Right renal pelvis (tissue), 4 donors: ENCODE data around the gene RAMP1. TPM values are rescaled to one million over a fixed set of nuclear protein-coding genes. Genes with fewer than 3 reads are reported as not detected.

Experiments
- DNase-seq, 4 donors: peaks; one replicate each; pipeline ENCODE4 v3.0.0-alpha.2; 2013; ENCODE audit warnings: low read depth in 4 of 4, low spot score in 3 of 4, missing footprints in 1 of 4
- polyA plus RNA-seq, 4 donors: library from polyadenylated mRNA; unstranded; fragments of 120-200 nt; gene quantifications; one replicate each; pipeline ENCODE4 v1.2.1, GENCODE V29; 2013; ENCODE audit not compliant: insufficient read length in 4 of 4

The RAMP1 gene
- polyA plus RNA-seq, 4 donors: 3.1 to 11.2 (median 5.1) TPM

GRCh38 chr2:237892984-237893595, 33.7 kb downstream of the RAMP1 start:
- DNase-seq: no peak

DNA sequence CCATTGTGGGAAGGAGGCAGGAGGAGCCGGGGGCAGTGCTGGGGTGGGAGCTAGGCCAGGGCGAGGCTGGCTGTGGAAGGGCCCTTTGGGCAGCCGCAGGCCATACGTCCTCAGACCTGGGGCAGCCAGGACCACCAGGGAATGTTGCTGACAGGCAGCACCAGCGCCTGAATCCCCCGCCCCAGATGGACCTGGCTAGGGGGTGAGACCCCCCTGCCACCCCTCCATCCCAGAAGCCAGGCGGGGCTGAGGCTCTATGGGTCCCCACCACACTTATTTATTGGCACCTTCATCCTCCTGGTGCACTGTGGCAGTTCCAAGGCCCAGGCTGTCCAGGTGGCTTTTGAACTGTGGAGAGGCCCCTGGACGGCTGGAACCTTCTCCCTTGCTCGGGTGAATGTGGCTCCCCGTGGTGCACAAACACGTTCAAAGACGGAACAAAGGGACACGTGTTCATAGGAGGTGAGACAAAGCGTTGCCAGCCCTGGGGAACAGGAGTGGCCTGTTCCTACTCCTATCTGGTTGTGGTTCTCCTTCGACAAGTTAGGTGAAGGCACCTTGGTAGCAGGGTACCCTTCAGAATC, 35.1 kb downstream of the RAMP1 start:
- DNase-seq: no peak

DNA sequence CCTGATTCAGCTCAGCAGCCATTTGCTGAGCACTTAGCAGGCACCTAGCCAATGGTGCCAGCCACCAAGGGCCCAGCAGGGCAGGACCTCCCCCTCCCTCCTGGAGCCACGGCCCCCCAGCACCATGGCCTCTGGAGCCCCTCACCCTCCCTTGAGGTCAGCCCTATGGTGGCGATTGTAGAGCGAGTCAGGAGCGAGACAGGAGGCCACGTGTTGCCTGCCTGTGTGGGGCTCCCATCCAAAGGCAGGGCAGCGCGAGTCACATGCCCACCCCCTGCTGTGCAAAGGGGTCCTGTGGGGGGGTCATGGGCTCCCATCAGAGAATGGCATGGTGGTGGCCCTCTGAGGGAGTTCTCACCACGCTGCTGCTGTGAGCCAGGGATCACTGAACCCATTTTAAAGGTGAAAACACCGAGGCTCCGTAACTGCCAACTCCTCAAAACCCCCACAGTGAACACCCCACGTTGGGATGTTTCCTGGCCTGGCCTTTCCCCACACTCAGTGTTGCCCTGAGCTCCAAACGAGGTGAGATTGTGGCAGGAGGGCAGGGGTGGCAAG, 35.6 kb downstream of the RAMP1 start:
- no peak for DNase-seq

DNA sequence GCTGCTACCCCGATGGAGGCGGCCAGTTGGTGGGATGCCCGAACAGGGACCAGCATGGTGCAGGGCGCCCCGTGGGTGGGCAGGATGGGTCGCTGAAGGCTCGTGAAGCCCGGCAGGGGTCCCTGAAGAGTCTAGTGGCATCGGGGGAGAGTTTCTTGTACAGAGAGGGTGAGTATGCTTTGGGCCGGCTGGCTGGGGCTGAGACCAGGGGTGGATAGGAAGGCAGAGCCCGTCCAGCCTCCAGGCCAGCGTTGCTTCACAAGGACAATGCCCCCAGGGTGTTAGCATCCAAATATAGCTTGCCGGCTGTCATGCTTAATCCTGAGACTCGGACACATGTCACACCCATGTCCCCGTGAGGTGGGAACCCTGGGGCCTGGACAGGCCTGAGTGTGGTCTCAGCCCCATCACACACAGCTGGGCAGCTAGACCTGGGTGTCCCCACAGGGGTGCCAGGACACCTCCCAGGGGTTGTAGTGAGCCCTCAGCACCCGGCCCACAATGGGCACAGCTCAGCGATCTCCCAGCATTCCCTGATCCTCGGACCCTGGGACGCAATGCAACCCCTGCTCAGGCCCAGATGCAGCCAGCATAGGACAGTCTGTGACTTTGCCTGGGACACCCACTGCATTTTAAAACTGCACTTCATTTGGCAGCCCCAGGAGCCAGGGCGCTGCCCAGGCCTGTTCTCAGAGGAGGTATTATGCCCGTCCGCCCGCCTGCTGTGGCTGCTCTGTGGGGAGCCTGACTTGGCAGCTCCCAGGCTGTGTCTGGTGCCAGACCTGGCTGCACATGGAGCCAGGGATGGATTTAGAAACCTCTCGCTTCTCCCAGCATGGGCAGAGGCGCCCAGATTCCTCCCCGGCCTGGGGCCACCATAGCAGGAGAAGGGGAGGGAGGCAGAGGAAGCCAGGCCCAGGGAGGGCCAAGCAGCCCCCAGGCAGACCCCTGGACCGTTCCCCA, 36.4 kb downstream of the RAMP1 start:
- no peak for DNase-seq

- DNase-seq: no peak
Observed at GRCh38 chr2:237896507-237896892, 37.1 kb downstream of the RAMP1 start.

DNA sequence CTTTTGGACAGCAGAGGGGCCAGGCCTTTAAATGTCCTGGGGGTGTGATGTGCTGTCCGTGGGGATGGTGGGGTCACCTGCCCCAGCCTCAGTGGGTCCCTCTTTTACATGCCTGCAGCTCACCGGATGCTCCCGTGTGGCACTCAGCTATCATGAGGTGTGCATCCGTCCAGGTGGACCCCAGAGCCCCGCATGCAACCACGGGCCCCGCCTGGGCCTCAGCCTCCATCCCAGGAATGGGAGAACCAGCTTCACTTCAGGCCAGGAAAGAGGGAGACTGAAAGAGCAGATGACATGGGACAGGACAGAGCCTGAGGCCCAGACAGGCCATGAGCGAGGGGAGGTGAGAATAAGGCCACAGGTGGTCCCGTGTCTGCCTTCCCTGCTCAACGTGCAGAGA, 37.5 kb downstream of the RAMP1 start:
- DNase-seq: no peak

DNA sequence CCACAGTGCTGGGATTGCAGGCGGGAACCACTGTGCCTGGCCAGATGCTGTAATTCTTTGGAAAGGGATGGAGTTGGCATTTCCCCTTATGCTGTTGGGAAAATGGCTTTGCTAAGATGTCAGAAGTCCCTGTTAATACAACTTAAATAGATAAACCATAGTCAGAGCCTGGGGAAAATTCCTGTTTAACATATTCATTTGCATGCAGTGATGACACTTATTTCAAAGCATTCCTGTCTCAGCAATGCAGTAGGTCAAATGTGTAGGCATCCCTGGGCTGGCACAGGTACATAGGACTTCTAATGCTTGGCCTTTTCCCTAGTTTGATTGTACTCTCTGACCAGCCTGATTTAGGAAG, 38.6 kb downstream of the RAMP1 start:
- DNase-seq: no peak

DNA sequence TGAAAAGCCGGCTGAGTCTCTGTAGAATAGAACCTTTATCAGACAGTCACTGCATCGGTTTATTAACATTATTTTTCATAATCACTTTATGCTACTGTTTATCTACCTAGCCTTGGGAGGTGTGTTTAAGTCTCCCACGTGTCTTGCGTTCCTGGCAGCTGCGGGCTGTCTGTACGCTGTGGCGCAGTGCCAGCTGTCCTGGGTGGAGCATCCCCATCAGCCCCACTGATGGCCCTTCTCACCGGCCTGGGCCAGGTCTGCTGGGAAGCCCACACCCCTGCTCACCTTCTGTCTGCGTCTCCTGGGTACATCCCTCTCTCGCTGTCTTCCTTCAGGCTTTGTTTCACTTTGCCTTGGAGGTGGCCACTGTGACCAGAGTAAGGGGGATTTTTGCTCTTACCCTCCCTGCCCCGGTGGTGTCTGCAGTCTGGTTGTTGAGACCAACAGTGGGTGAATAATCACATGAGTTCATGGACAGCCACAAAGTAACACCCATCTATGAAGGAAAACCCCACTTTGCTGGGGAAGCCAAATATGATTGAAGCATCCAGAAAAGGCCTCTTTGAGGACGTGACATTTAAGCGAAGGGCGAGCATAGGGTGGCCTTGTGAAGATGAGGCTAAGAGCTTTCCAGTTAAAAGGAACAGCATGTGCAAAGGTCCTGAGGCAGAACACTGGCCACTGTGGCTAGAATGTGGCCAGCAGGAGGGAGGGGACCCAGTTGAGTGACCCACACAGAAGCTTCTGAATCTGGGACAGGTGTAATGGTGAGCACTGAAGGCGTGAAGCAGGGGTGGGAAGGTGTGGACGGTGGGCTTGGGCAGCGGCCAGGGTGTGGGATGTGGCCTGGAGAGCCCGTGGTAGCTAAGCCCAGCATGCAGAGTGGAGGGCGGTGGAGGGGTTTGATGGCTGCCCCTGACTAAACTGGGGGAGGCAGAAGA, 41.7 kb downstream of the RAMP1 start:
- DNase-seq: no peak

DNA sequence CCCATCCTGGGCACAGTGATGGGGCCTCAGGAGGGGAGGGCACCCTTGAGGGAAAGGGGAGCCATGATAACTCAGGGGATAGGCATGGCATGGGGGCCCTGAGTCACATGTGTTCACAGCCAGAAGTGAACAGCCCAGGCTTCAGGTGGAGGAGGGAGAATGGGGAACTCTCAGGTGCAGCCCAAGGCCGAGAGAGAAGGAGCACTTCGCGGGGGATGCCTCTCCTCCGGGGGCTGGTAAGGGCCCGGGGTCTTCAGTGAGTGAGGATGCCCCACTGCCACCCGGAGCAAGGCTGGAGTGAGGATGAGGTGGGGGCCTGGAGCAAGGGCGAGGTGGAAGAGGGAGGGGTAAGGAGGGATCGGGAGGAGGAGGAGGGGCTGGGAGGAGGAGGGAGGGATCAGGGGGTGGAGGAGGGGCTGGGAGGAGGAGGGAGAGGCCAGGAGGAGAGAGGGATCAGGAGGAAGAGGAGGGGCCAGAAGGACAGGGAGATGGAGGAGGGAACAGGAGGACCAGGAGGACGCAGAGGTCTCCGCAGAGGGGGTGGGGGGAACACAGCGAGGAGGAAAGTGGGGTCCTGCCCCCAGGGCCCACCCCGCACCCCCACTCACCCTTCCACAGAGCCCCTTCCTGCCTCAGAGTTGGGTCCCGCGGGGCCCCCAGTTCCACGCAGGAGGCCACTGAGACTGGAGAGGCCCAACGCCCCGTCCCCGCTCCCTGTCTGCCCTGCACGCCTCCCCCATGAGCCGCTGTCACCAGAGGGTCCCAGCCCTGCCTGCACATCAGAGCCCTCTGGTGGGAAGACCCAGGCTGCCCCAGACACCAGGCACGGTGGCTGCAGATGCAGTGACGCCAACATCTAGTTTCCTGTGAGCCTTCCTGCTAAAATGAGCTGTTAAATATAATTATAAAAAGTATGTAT, 42.8 kb downstream of the RAMP1 start:
- DNase-seq: no peak

DNA sequence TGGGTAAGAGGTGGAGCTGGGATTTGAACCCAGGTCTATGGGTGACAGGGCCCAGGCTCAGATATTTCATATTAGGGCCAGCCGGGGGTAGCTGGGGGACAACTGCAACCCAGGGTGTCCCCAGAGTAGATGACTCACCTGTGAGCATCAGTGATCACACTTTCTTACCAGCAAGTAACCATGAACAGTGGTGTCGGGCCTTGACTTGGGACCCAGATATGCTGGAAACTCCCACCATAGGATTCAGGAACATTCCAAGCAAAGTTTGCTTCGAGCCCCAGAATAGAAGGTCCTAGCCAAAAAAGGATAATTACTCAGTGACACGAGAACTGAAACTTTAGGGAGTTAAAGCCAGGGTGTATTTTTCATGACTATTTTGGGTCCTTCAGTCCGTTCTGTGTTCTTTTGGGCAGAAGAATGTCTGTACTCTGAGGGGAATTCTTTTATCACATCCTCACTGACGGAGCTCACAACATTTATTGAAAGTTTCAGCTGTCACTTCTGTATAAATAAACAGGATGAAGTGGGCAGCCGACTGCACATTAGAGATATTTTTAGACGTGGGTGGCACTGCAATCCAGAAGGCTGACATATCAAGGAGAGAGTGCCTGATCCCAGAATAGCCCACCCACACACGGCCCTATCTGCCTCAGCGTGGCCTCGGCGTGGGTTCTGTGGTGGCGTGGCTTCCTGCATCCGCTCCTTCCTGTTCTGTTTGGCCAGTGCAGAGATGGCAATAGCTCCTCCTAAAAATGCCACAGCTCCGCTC, 45.6 kb downstream of the RAMP1 start:
- DNase-seq: no peak

DNA sequence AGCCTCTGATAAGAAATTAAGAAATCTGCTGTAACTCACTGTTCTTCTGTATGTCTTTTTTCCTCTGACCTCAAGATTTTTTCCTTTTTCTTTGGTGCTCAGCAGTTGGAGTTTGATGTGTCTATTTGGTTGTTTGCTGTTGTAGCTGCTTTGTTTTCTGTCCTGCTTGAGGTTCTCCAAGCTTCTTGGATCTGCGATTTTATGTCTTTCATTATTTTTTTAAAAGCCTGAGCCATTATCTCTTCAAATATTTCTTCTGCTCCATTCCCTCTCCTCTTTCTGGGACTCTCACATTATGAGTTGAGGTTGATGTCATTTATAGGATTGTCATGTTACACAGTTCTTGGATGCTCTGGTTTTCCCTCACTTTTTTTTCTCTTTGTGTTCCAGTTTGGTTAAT, 47.7 kb downstream of the RAMP1 start:
- DNase-seq: no peak

- no peak for DNase-seq
Observed at GRCh38 chr2:237909075-237909695, 49.8 kb downstream of the RAMP1 start.

DNA sequence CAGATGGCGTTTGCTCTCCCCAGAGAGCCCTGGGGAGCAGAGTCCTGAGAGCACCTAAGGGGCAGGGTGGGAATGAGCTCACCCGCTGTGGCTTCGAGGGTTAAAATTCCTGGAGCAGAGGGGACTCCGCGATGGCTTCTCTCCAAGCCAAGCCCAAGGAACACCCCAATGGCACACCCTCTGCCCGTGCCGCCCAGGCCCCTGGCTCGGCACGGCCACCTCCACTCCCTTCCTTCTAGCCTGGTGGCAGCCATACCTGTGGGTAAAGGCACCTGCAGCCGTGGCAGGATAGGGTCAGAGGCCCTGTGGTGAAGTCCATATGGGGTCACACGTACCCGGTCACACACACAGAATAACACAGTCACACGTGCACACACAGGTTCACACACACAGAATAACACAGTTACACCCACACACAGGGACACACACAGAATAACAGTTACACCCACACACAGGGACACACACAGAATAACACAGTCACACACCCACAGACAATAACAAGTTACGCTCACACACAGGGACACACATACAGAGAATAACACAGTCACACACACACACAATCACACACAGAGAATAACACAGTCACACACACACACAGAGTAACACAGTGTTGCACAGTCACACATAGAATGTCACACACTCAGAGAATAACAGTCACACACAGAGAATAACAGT, 50.5 kb downstream of the RAMP1 start:
- no peak for DNase-seq

- no peak for DNase-seq
Observed at GRCh38 chr2:237910576-237911362, 51.3 kb downstream of the RAMP1 start.

- no peak for DNase-seq
Observed at GRCh38 chr2:237911363-237912017, 52.1 kb downstream of the RAMP1 start.
